Activated CD8-positive, alpha-beta T cell treated with anti-CD3 and anti-CD28 coated beads, Interleukin-2, amount 10 ng/mL, durations not matched to agents 7 days and 5 days (primary cell): Measurements from ENCODE around the gene KIF1A. TPM values are rescaled to one million over a fixed set of nuclear protein-coding genes. Genes with fewer than 3 reads are reported as not detected.

ENCODE experiments used
- ATAC-seq: fragments of 150-1000 bp; cut with Tn5 transposase; one replicate; pipeline ENCODE4 v1.10.0; 2021; ENCODE audit warnings: moderate library complexity
- CTCF ChIA-PET: fragments of 350-600 bp; sonication (Branson Sonifier 250); formaldehyde crosslinking; loops from one replicate; lab custom pipeline; 2021; ENCODE audit warnings: antibody characterized with exemption; lab: Charles Lee
- POLR2A ChIA-PET: fragments of 350-600 bp; sonication (Branson Sonifier 250); formaldehyde crosslinking; loops from one replicate; lab custom pipeline; 2021; ENCODE audit warnings: antibody characterized with exemption; lab: Charles Lee
- DNase-seq: peaks from one replicate; pipeline ENCODE4 v3.0.0-alpha.2; 2020
- H3K27ac Mint-ChIP-seq: one replicate; pipeline ENCODE4 v1.8.0; 2021; ENCODE audit warnings: mild to moderate bottlenecking, mixed read lengths
- H3K27me3 Mint-ChIP-seq: one replicate; pipeline ENCODE4 v1.8.0; 2021; ENCODE audit warnings: low read depth, mixed read lengths
- H3K36me3 Mint-ChIP-seq: one replicate; pipeline ENCODE4 v1.8.0; 2021; ENCODE audit warnings: low read depth, mixed read lengths
- H3K4me1 Mint-ChIP-seq: one replicate; pipeline ENCODE4 v1.8.0; 2021; ENCODE audit warnings: low read depth, mixed read lengths
- H3K4me3 Mint-ChIP-seq: one replicate; pipeline ENCODE4 v1.8.0; 2021; ENCODE audit warnings: mild to moderate bottlenecking, mixed read lengths
- H3K9me3 Mint-ChIP-seq: one replicate; pipeline ENCODE4 v1.8.0; 2022; ENCODE audit warnings: mixed read lengths; ENCODE audit not compliant: insufficient read depth
- total RNA-seq, 2 experiments: library from RNA; stranded (reverse); gene quantifications; one replicate each; pipeline ENCODE4 v1.2.3, GENCODE V29; 2021

Gene KIF1A
- total RNA-seq, 2 experiments from 2014 or later, result 0.81 to 1.5 TPM

- H3K4me3 Mint-ChIP-seq, result no peak overlapping the region
- ChIA-PET CTCF (no interaction called here), POLR2A (no interaction called here)
- H3K4me1 Mint-ChIP-seq, result no peaks in the 10 kb centered on the region
- no peak overlapping the region for H3K27ac Mint-ChIP-seq
- DNase-seq, result no peak
- H3K36me3 Mint-ChIP-seq, result no peaks in the 10 kb centered on the region
- no peak for ATAC-seq
- H3K27me3 Mint-ChIP-seq, result peaks cover 29% of the 10 kb centered on the region
- no peaks in the 10 kb centered on the region for H3K9me3 Mint-ChIP-seq
Observed at GRCh38 chr2:240806006-240806405, 14.0 kb downstream of the KIF1A start.

- Mint-ChIP-seq H3K4me1 (no peaks in the 10 kb centered on the region), H3K4me3 (no peak overlapping the region), H3K27me3 (peaks cover 36% of the 10 kb centered on the region), H3K27ac (no peak overlapping the region), H3K9me3 (no peaks in the 10 kb centered on the region), H3K36me3 (no peaks in the 10 kb centered on the region)
- DNase-seq (no peak), ATAC-seq (no peak)
- ChIA-PET POLR2A (interaction anchor here (0.6 kb wide), 1 partner anchor 239 kb away, joined by 3 read pairs; no protein-coding TSS in a partner anchor), CTCF (no interaction called here)
Observed at GRCh38 chr2:240803191-240803590, 16.8 kb downstream of the KIF1A start.

- Mint-ChIP-seq H3K36me3 (no peaks in the 10 kb centered on the region), H3K4me1 (no peaks in the 10 kb centered on the region), H3K27ac (no peak overlapping the region), H3K9me3 (no peaks in the 10 kb centered on the region), H3K4me3 (no peak overlapping the region), H3K27me3 (peaks cover 23% of the 10 kb centered on the region)
- no peak for DNase-seq
- CTCF ChIA-PET, result no interaction called here
- POLR2A ChIA-PET, result interaction anchor here (0.7 kb wide), 1 partner anchor 27 kb away, joined by 3 read pairs; no protein-coding TSS in a partner anchor
- ATAC-seq, result no peak
Observed at GRCh38 chr2:240799033-240799820, 20.8 kb downstream of the KIF1A start.

GRCh38 chr2:240798327-240798905, 21.6 kb downstream of the KIF1A start:
- ATAC-seq, result no peak
- no peak for DNase-seq
- CTCF ChIA-PET, result no interaction called here
- peaks cover 20% of the 10 kb centered on the region for H3K27me3 Mint-ChIP-seq
- no peak overlapping the region for H3K4me3 Mint-ChIP-seq
- no peak overlapping the region for H3K27ac Mint-ChIP-seq
- H3K36me3 Mint-ChIP-seq, result no peaks in the 10 kb centered on the region
- H3K9me3 Mint-ChIP-seq, result no peaks in the 10 kb centered on the region
- POLR2A ChIA-PET, result no interaction called here
- no peaks in the 10 kb centered on the region for H3K4me1 Mint-ChIP-seq

- ATAC-seq (no peak), DNase-seq (no peak)
- CTCF ChIA-PET, result no interaction called here
- POLR2A ChIA-PET, result no interaction called here
- Mint-ChIP-seq H3K4me1 (no peaks in the 10 kb centered on the region), H3K36me3 (no peaks in the 10 kb centered on the region), H3K4me3 (no peak overlapping the region), H3K27ac (no peak overlapping the region), H3K27me3 (peaks cover 15% of the 10 kb centered on the region), H3K9me3 (no peaks in the 10 kb centered on the region)
Observed at GRCh38 chr2:240797914-240798313, 22.1 kb downstream of the KIF1A start.

GRCh38 chr2:240797500-240797895, 22.5 kb downstream of the KIF1A start:
- Mint-ChIP-seq H3K9me3 (no peaks in the 10 kb centered on the region), H3K4me1 (no peaks in the 10 kb centered on the region), H3K27me3 (peaks cover 13% of the 10 kb centered on the region), H3K4me3 (no peak overlapping the region), H3K36me3 (no peaks in the 10 kb centered on the region), H3K27ac (no peak overlapping the region)
- no peak for ATAC-seq
- ChIA-PET POLR2A (no interaction called here), CTCF (no interaction called here)
- DNase-seq, result no peak

GRCh38 chr2:240796543-240797499, 23.2 kb downstream of the KIF1A start:
- H3K27ac Mint-ChIP-seq, result no peak overlapping the region
- no peaks in the 10 kb centered on the region for H3K4me1 Mint-ChIP-seq
- no peak for DNase-seq
- H3K4me3 Mint-ChIP-seq, result no peak overlapping the region
- ChIA-PET CTCF (no interaction called here), POLR2A (no interaction called here)
- H3K9me3 Mint-ChIP-seq, result no peaks in the 10 kb centered on the region
- no peaks in the 10 kb centered on the region for H3K36me3 Mint-ChIP-seq
- ATAC-seq, result no peak
- peaks cover 13% of the 10 kb centered on the region for H3K27me3 Mint-ChIP-seq

GRCh38 chr2:240795916-240796510, 24.0 kb downstream of the KIF1A start:
- Mint-ChIP-seq H3K4me3 (no peak overlapping the region), H3K36me3 (no peaks in the 10 kb centered on the region), H3K9me3 (no peaks in the 10 kb centered on the region), H3K4me1 (no peaks in the 10 kb centered on the region), H3K27ac (no peak overlapping the region), H3K27me3 (peaks cover 7% of the 10 kb centered on the region)
- DNase-seq (no peak), ATAC-seq (no peak)
- CTCF ChIA-PET, result no interaction called here
- POLR2A ChIA-PET, result no interaction called here

- H3K36me3 Mint-ChIP-seq, result no peaks in the 10 kb centered on the region
- H3K9me3 Mint-ChIP-seq, result no peaks in the 10 kb centered on the region
- ChIA-PET CTCF (no interaction called here), POLR2A (no interaction called here)
- H3K4me1 Mint-ChIP-seq, result no peaks in the 10 kb centered on the region
- DNase-seq (no peak), ATAC-seq (no peak)
- no peak overlapping the region for H3K4me3 Mint-ChIP-seq
- no peak overlapping the region for H3K27ac Mint-ChIP-seq
- peaks cover 4% of the 10 kb centered on the region for H3K27me3 Mint-ChIP-seq
Observed at GRCh38 chr2:240795454-240795853, 24.6 kb downstream of the KIF1A start.

- POLR2A ChIA-PET, result no interaction called here
- ATAC-seq, result no peak
- DNase-seq, result no peak
Observed at GRCh38 chr2:240794178-240794721, 25.8 kb downstream of the KIF1A start.

More at GRCh38 chr2:240794178-240794721, 25.8 kb downstream of the KIF1A start:
- CTCF ChIA-PET, result interaction anchor here (0.8 kb wide), 1 partner anchor 280 kb away, joined by 3 read pairs; no protein-coding TSS in a partner anchor
- Mint-ChIP-seq H3K27me3 (no peaks in the 10 kb centered on the region), H3K9me3 (no peaks in the 10 kb centered on the region), H3K36me3 (no peaks in the 10 kb centered on the region), H3K27ac (no peak overlapping the region), H3K4me1 (no peaks in the 10 kb centered on the region), H3K4me3 (no peak overlapping the region)
